HUES64 (cell line): ENCODE results near the gene SOX15.

Source experiments
- H3K27ac ChIP-seq: 2 replicates; pipeline ENCODE4 v1.7.0; 2013; ENCODE audit warnings: low read depth, low read length, inconsistent platforms
- H3K27me3 ChIP-seq: 2 replicates; pipeline ENCODE4 v1.6.1; 2013; ENCODE audit warnings: mild to moderate bottlenecking, low read length; ENCODE audit not compliant: insufficient read depth
- H3K36me3 ChIP-seq: 2 replicates; pipeline ENCODE4 v1.6.1; 2013; ENCODE audit warnings: mild to moderate bottlenecking, low read length; ENCODE audit not compliant: insufficient read depth
- H3K4me1 ChIP-seq: 2 replicates; pipeline ENCODE4 v1.6.1; 2013; ENCODE audit warnings: mild to moderate bottlenecking, low read length, moderate library complexity; ENCODE audit not compliant: insufficient read depth
- H3K4me3 ChIP-seq: 2 replicates; pipeline ENCODE4 v1.5.1; 2013; ENCODE audit warnings: mild to moderate bottlenecking, low read length, moderate library complexity
- H3K9ac ChIP-seq: 2 replicates; pipeline ENCODE4 v1.6.1; 2013; ENCODE audit warnings: mild to moderate bottlenecking, low read depth, low read length
- H3K9me3 ChIP-seq: 2 replicates; pipeline ENCODE4 v1.6.1; 2013; ENCODE audit warnings: low read depth, low read length; ENCODE audit not compliant: insufficient read depth
- WGBS: fragments of 150-250, 120-280 bp; methylation state at CpG from one replicate; pipeline ENCODE4 v1.1.7; 2013; ENCODE audit warnings: missing lambda C conversion rate; 5-methylcytosine and 5-hydroxymethylcytosine counted together

SOX15 gene

GRCh38 chr17:7582396-7583252, 7.3 kb downstream of the SOX15 start:
- Histone ChIP-seq H3K9me3 (no peaks in the 10 kb centered on the region), H3K36me3 (peaks cover 33% of the 10 kb centered on the region), H3K9ac (peak overlapping the region; percentile 98), H3K4me3 (peak overlapping the region; percentile 80), H3K27me3 (no peaks in the 10 kb centered on the region), H3K27ac (peak overlapping the region; percentile 98), H3K4me1 (no peaks in the 10 kb centered on the region; the same call in 1 of the 2 replicates)
- WGBS: 93% methylated on average over 36 of the region's 36 CpGs

- Histone ChIP-seq H3K9ac (no peak overlapping the region), H3K9me3 (no peaks in the 10 kb centered on the region), H3K27ac (no peak overlapping the region), H3K36me3 (peaks cover 38% of the 10 kb centered on the region), H3K27me3 (no peaks in the 10 kb centered on the region), H3K4me1 (no peaks in the 10 kb centered on the region), H3K4me3 (no peak overlapping the region)
- 88% methylated on average over 23 of the region's 23 CpGs for WGBS
Measured at GRCh38 chr17:7580604-7581575, 9.0 kb downstream of the SOX15 start.

GRCh38 chr17:7579834-7580603, 9.9 kb downstream of the SOX15 start:
- Histone ChIP-seq H3K4me1 (peaks cover 7% of the 10 kb centered on the region; the same call in 1 of the 2 replicates), H3K9ac (no peak overlapping the region), H3K4me3 (no peak overlapping the region), H3K27ac (no peak overlapping the region; the same call in 1 of the 2 replicates), H3K9me3 (no peaks in the 10 kb centered on the region), H3K27me3 (no peaks in the 10 kb centered on the region), H3K36me3 (peaks cover 42% of the 10 kb centered on the region)
- 87% methylated on average over 12 of the region's 12 CpGs for WGBS

GRCh38 chr17:7579001-7579833, 10.7 kb downstream of the SOX15 start, which contains the start of gene CD68:
Gene CD68 (plus strand): TSS chr17:7579638. CDS start chr17:7579678, 40 bp downstream.
- Histone ChIP-seq H3K27ac (peak within 1 kb of the TSS; percentile 49; the same call in 1 of the 2 replicates), H3K36me3 (peaks cover 48% of the 10 kb centered on the region), H3K27me3 (no peaks in the 10 kb centered on the region), H3K9me3 (no peaks in the 10 kb centered on the region), H3K4me3 (no peak within 1 kb of the TSS), H3K9ac (no peak within 1 kb of the TSS), H3K4me1 (peaks cover 15% of the 10 kb centered on the region)
- 42% methylated on average over 7 of the region's 7 CpGs for WGBS

GRCh38 chr17:7577327-7578199, 12.3 kb downstream of the SOX15 start:
- Histone ChIP-seq H3K4me1 (peaks cover 15% of the 10 kb centered on the region), H3K4me3 (no peak overlapping the region), H3K9ac (no peak overlapping the region), H3K27ac (no peak overlapping the region), H3K36me3 (peaks cover 53% of the 10 kb centered on the region), H3K27me3 (no peaks in the 10 kb centered on the region), H3K9me3 (no peaks in the 10 kb centered on the region)
- 94% methylated on average over 17 of the region's 17 CpGs for WGBS

GRCh38 chr17:7576432-7576937, 13.4 kb downstream of the SOX15 start:
- no peaks in the 10 kb centered on the region for H3K9me3 ChIP-seq
- peaks cover 54% of the 10 kb centered on the region for H3K36me3 ChIP-seq
- H3K27me3 ChIP-seq: no peaks in the 10 kb centered on the region
- H3K4me3 ChIP-seq: no peak overlapping the region
- H3K27ac ChIP-seq: no peak overlapping the region
- H3K4me1 ChIP-seq: peaks cover 16% of the 10 kb centered on the region
- 0 out of 2 replicates have a peak overlapping the region, but pooled peaks have one; percentile 3 for H3K9ac ChIP-seq
- WGBS: 96% methylated on average over 14 of the region's 14 CpGs

- Histone ChIP-seq H3K9me3 (no peaks in the 10 kb centered on the region), H3K4me1 (peaks cover 20% of the 10 kb centered on the region), H3K9ac (0 out of 2 replicates have a peak overlapping the region, but pooled peaks have one; percentile 3), H3K27ac (peak overlapping the region; percentile 99; the same call in 1 of the 2 replicates), H3K4me3 (no peak overlapping the region), H3K27me3 (no peaks in the 10 kb centered on the region), H3K36me3 (peaks cover 59% of the 10 kb centered on the region)
- 92% methylated on average over 7 of the region's 7 CpGs for WGBS
Measured at GRCh38 chr17:7575959-7576358, 13.9 kb downstream of the SOX15 start.

- WGBS: 94% methylated on average over 1 of the region's 1 CpG
- H3K4me1 ChIP-seq: peaks cover 20% of the 10 kb centered on the region
- peak overlapping the region; percentile 99; the same call in 1 of the 2 replicates for H3K27ac ChIP-seq
- peaks cover 64% of the 10 kb centered on the region for H3K36me3 ChIP-seq
- peak overlapping the region; percentile 100; the same call in 1 of the 2 replicates for H3K9ac ChIP-seq
- no peaks in the 10 kb centered on the region for H3K27me3 ChIP-seq
- H3K9me3 ChIP-seq: no peaks in the 10 kb centered on the region
- H3K4me3 ChIP-seq: peak overlapping the region; percentile 97; the same call in 1 of the 2 replicates
Measured at GRCh38 chr17:7575481-7575883, 14.4 kb downstream of the SOX15 start.
